GM12878 (cell line): ENCODE data around the gene CTDNEP1. TPM values are rescaled to one million over a fixed set of nuclear protein-coding genes. Genes with fewer than 3 reads are reported as not detected.
A peak's percentile ranks its signal among the peaks of the same experiment; 100 is the strongest.

ENCODE experiments used
- BACH1 ChIP-seq: fragments of 450-650 bp; IDR thresholded peaks from 2 replicates; pipeline ENCODE4 v1.6.1; 2017; ENCODE audit warnings: mild to moderate bottlenecking, borderline replicate concordance
- CHD1 ChIP-seq: IDR thresholded peaks from 2 replicates; pipeline ENCODE4 v1.6.1; 2012; ENCODE audit warnings: low read depth, low read length, improper control_type of control experiment
- DPF2 ChIP-seq: fragments of 450-650 bp; IDR thresholded peaks from 2 replicates; pipeline ENCODE4 v1.6.1; 2017; ENCODE audit warnings: mild to moderate bottlenecking
- EP300 ChIP-seq, 2 experiments: fragments of 150-350 bp in 1 of 2; IDR thresholded peaks; 2 replicates each; pipeline ENCODE4 v1.6.1; 2011 to 2012; ENCODE audit warnings: low read depth in 2 of 2, low read length in 2 of 2, borderline replicate concordance in 1 of 2, improper control_type of control experiment in 1 of 2, inconsistent platforms in 1 of 2; ENCODE audit not compliant: control insufficient read depth in 1 of 2
- ESRRA ChIP-seq: IDR thresholded peaks from 2 replicates; pipeline ENCODE4 v1.6.1; 2012; ENCODE audit warnings: mild to moderate bottlenecking, low read length, improper control_type of control experiment
- FOS ChIP-seq: IDR thresholded peaks from 3 replicates; pipeline ENCODE4 v1.6.1; 2011; ENCODE audit warnings: borderline replicate concordance; ENCODE audit not compliant: insufficient read length; ENCODE audit errors: extremely low read depth
- HDAC6 ChIP-seq: fragments of 200-600 bp; sonication (generic); IDR thresholded peaks from one replicate; pipeline ENCODE4 v1.8.0; 2017; ENCODE audit warnings: antibody characterized with exemption; ENCODE audit not compliant: unreplicated experiment
- HDGF ChIP-seq: fragments of 450-650 bp; IDR thresholded peaks from 2 replicates; pipeline ENCODE4 v1.6.1; 2016; ENCODE audit warnings: antibody characterized with exemption
- IKZF2 ChIP-seq, 2 experiments: fragments of 450-650 bp; IDR thresholded peaks; 2 replicates each; pipeline ENCODE4 v1.6.1; 2017; ENCODE audit warnings: mild to moderate bottlenecking in 2 of 2, moderate library complexity in 2 of 2
- MTA3 ChIP-seq: IDR thresholded peaks from 2 replicates; pipeline ENCODE4 v1.6.1; 2012; ENCODE audit warnings: low read length, inconsistent platforms, borderline replicate concordance
- NFYB ChIP-seq: IDR thresholded peaks from 2 replicates; pipeline ENCODE4 v1.6.1; 2011; ENCODE audit warnings: low read depth, mild to moderate bottlenecking, low read length, improper control_type of control experiment, moderate library complexity; ENCODE audit not compliant: insufficient read depth
- NR2C2 ChIP-seq: IDR thresholded peaks from 2 replicates; pipeline ENCODE4 v1.6.1; 2011; ENCODE audit warnings: borderline replicate concordance, low read depth; ENCODE audit not compliant: control insufficient read depth, insufficient read length
- PKNOX1 ChIP-seq: fragments of 450-650 bp; IDR thresholded peaks from 2 replicates; pipeline ENCODE4 v1.6.1; 2016; ENCODE audit warnings: mild to moderate bottlenecking
- RAD51 ChIP-seq: fragments of 450-650 bp; IDR thresholded peaks from 2 replicates; pipeline ENCODE4 v1.6.1; 2016; ENCODE audit warnings: moderate library complexity, mild to moderate bottlenecking, inconsistent platforms
- RCOR1 ChIP-seq: conservative IDR thresholded peaks from 2 replicates; pipeline ENCODE4 v1.6.1; 2012; ENCODE audit warnings: low read depth, low read length, improper control_type of control experiment
- SMAD5 ChIP-seq: IDR thresholded peaks from 2 replicates; pipeline ENCODE4 v1.6.1; 2016; ENCODE audit warnings: antibody characterized with exemption, low read depth
- SMARCA5 ChIP-seq: fragments of 450-650 bp; IDR thresholded peaks from 2 replicates; pipeline ENCODE4 v1.6.1; 2017; ENCODE audit warnings: mild to moderate bottlenecking
- SMC3 ChIP-seq: IDR thresholded peaks from 2 replicates; pipeline ENCODE4 v1.6.1; 2011; ENCODE audit warnings: low read length, improper control_type of control experiment, borderline replicate concordance
- SP1 ChIP-seq: IDR thresholded peaks from one replicate; pipeline ENCODE4 v1.6.1; 2011; ENCODE audit warnings: low read depth, low read length
- STAT1 ChIP-seq: fragments of 450-650 bp; conservative IDR thresholded peaks from 2 replicates; pipeline ENCODE4 v1.6.1; 2014; ENCODE audit warnings: antibody characterized with exemption, mild to moderate bottlenecking
- TARDBP ChIP-seq: IDR thresholded peaks from 2 replicates; pipeline ENCODE4 v1.6.1; 2016; ENCODE audit warnings: borderline replicate concordance
- YY1 ChIP-seq: IDR thresholded peaks from 2 replicates; pipeline ENCODE4 v1.6.1; 2011; ENCODE audit warnings: low read depth, mild to moderate bottlenecking, low read length
- ZBED1 ChIP-seq: IDR thresholded peaks from 2 replicates; pipeline ENCODE4 v1.6.1; 2016; ENCODE audit warnings: borderline replicate concordance
- ZNF274 ChIP-seq: IDR thresholded peaks from one replicate; pipeline ENCODE4 v1.8.0; 2011; ENCODE audit not compliant: insufficient read length, insufficient read depth
- polyA plus RNA-seq, 11 experiments: library from polyadenylated mRNA; depleted of rRNA in 4 of 11; unstranded in 6 of 11; stranded (reverse) in 5 of 11; fragments of >200 nt; fragmentation: Nextera tagmentation in 4 of 11; fragmentation: Illumina TruSeq in 1 of 11; extraction: Ambion mirVana in 4 of 11; extraction: Trizol in 1 of 11; gene quantifications; 1 replicate in 1 of 11; 2 replicates in 10 of 11; pipeline versions ENCODE4 v1.2.1 to v1.2.3, GENCODE V29; 2011 to 2016; ENCODE audit warnings: inconsistent platforms in 2 of 11, missing spikeins in 2 of 11, low read depth in 1 of 11
- total RNA-seq, 4 experiments: library from RNA; depleted of rRNA in 3 of 4; stranded (reverse); fragments of >200 nt in 3 of 4; fragmentation: Illumina TruSeq in 1 of 4; extraction: Trizol in 1 of 4; gene quantifications; 2 replicates each; pipeline versions ENCODE4 v1.2.1 to v1.2.3, GENCODE V29; 2013 to 2021
- TF ChIP-seq, protein P1 (sequence below): IDR thresholded peaks from 2 replicates; pipeline ENCODE4 v1.6.1; 2011; ENCODE audit warnings: borderline replicate concordance, low read depth, mild to moderate bottlenecking, moderate library complexity, low read length; ENCODE audit not compliant: insufficient read depth, poor library complexity, severe bottlenecking
- TF ChIP-seq, protein P2 (sequence below): IDR thresholded peaks from 2 replicates; pipeline ENCODE4 v1.6.1; 2012; ENCODE audit warnings: low read depth, low read length, improper control_type of control experiment
- TF ChIP-seq, protein P3 (sequence below): fragments of 150-350 bp; IDR thresholded peaks from 2 replicates; pipeline ENCODE4 v1.6.1; 2014; ENCODE audit warnings: mild to moderate bottlenecking, low read depth, low read length

The CTDNEP1 gene
- total and polyA plus RNA-seq, 10 of the 15 experiments (the other 5 are each of a cell fraction or from before 2014, with no cell fraction given), result 23.7 to 176 (median 30.3) TPM

GRCh38 chr17:7237761-7238419 lies 13.6 kb downstream of the CTDNEP1 start (continued):
- TF ChIP-seq SMARCA5 (0 out of 2 replicates have a peak, but pooled peaks have one; percentile 48), TARDBP (no peak), HDAC6 (no peak), ZBED1 (no peak), NFYB (no peak), SP1 (peak; percentile 26), IKZF2 (IDR thresholded peaks at IDR 0.05) (no peak), RCOR1 (no peak), BACH1 (no peak; the same call in 1 of the 2 replicates), PKNOX1 (no peak), FOS (no peak), MTA3 (no peak), RAD51 (no peak), NR2C2 (no peak), CHD1 (no peak), ZNF274 (no peak), HDGF (no peak), DPF2 (peak; percentile 34; the same call in 1 of the 2 replicates), SMAD5 (no peak), ESRRA (no peak), STAT1 (no peak), YY1 (no peak), EP300 (IDR thresholded peaks at IDR 0.05; ENCODE audit: borderline replicate concordance in 1 of 2, control insufficient read depth in 1 of 2, low read depth in 2 of 2, low read length in 2 of 2) (no peak), SMC3 (0 out of 2 replicates have a peak, but pooled peaks have one; percentile 5)
- TF ChIP-seq, protein P1, sequence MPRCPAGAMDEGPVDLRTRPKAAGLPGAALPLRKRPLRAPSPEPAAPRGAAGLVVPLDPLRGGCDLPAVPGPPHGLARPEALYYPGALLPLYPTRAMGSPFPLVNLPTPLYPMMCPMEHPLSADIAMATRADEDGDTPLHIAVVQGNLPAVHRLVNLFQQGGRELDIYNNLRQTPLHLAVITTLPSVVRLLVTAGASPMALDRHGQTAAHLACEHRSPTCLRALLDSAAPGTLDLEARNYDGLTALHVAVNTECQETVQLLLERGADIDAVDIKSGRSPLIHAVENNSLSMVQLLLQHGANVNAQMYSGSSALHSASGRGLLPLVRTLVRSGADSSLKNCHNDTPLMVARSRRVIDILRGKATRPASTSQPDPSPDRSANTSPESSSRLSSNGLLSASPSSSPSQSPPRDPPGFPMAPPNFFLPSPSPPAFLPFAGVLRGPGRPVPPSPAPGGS, result peak; percentile 66
- TF ChIP-seq, protein P2, sequence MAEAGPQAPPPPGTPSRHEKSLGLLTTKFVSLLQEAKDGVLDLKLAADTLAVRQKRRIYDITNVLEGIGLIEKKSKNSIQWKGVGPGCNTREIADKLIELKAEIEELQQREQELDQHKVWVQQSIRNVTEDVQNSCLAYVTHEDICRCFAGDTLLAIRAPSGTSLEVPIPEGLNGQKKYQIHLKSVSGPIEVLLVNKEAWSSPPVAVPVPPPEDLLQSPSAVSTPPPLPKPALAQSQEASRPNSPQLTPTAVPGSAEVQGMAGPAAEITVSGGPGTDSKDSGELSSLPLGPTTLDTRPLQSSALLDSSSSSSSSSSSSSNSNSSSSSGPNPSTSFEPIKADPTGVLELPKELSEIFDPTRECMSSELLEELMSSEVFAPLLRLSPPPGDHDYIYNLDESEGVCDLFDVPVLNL, result no peak
- TF ChIP-seq, protein P3, sequence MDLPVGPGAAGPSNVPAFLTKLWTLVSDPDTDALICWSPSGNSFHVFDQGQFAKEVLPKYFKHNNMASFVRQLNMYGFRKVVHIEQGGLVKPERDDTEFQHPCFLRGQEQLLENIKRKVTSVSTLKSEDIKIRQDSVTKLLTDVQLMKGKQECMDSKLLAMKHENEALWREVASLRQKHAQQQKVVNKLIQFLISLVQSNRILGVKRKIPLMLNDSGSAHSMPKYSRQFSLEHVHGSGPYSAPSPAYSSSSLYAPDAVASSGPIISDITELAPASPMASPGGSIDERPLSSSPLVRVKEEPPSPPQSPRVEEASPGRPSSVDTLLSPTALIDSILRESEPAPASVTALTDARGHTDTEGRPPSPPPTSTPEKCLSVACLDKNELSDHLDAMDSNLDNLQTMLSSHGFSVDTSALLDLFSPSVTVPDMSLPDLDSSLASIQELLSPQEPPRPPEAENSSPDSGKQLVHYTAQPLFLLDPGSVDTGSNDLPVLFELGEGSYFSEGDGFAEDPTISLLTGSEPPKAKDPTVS, result no peak
